Loucy (cell line): ENCODE measurements around the gene LCA5.

Source experiments
- H2AFZ ChIP-seq: fragments of 200-600 bp; sonication (generic); 2 replicates; pipeline ENCODE4 v1.6.0; 2016; ENCODE audit warnings: antibody characterized with exemption, mild to moderate bottlenecking, low read length, moderate library complexity
- H3F3A ChIP-seq: fragments of 200-600 bp; 2 replicates; pipeline ENCODE4 v1.6.0; 2016; ENCODE audit warnings: antibody characterized with exemption, low read depth, mild to moderate bottlenecking
- H3K27me3 ChIP-seq: fragments of 200-600 bp; sonication (generic); 2 replicates; pipeline ENCODE4 v1.6.1; 2014; ENCODE audit warnings: low read length, mild to moderate bottlenecking; ENCODE audit not compliant: insufficient read depth, poor library complexity, severe bottlenecking
- H3K36me3 ChIP-seq: fragments of 200-600 bp; sonication (generic); 2 replicates; pipeline ENCODE4 v1.6.1; 2016; ENCODE audit warnings: low read length; ENCODE audit not compliant: insufficient read depth
- H3K4me1 ChIP-seq: fragments of 200-600 bp; sonication (generic); 2 replicates; pipeline ENCODE4 v1.5.1; 2014; ENCODE audit warnings: low read length, mild to moderate bottlenecking; ENCODE audit not compliant: insufficient read depth, poor library complexity, severe bottlenecking
- H3K4me2 ChIP-seq: fragments of 200-600 bp; sonication (generic); 2 replicates; pipeline ENCODE4 v1.6.0; 2014; ENCODE audit warnings: antibody characterized with exemption, low read length, low read depth, mild to moderate bottlenecking; ENCODE audit not compliant: poor library complexity, severe bottlenecking
- H3K4me3 ChIP-seq: fragments of 200-600 bp; sonication (generic); 2 replicates; pipeline ENCODE4 v1.5.1; 2014; ENCODE audit warnings: low read length, mild to moderate bottlenecking, mixed read lengths; ENCODE audit not compliant: poor library complexity, severe bottlenecking
- H3K79me2 ChIP-seq: fragments of 200-600 bp; sonication (generic); 2 replicates; pipeline ENCODE4 v1.6.1; 2014; ENCODE audit warnings: low read length; ENCODE audit not compliant: insufficient read depth
- H3K9ac ChIP-seq: fragments of 200-600 bp; sonication (generic); 2 replicates; pipeline ENCODE4 v1.6.0; 2014; ENCODE audit warnings: mild to moderate bottlenecking, low read depth, low read length, moderate library complexity; ENCODE audit not compliant: poor library complexity, severe bottlenecking
- H3K9me2 ChIP-seq: fragments of 200-600 bp; sonication (generic); replicated peaks from 2 replicates; pipeline ENCODE4 v1.6.1; 2016; ENCODE audit warnings: low read depth, low read length, mixed read lengths
- H3K9me3 ChIP-seq: fragments of 200-600 bp; sonication (generic); 2 replicates; pipeline ENCODE4 v1.6.1; 2014; ENCODE audit warnings: mild to moderate bottlenecking, antibody characterized with exemption, low read length, low read depth; ENCODE audit not compliant: insufficient read depth
- H4K20me1 ChIP-seq: fragments of 200-600 bp; sonication (generic); 2 replicates; pipeline ENCODE4 v1.6.0; 2014; ENCODE audit warnings: antibody characterized with exemption, low read length, mild to moderate bottlenecking; ENCODE audit not compliant: insufficient read depth, poor library complexity, severe bottlenecking
- CTCF ChIP-seq: fragments of 200-600 bp; sonication (generic); conservative IDR thresholded peaks from 2 replicates; pipeline ENCODE4 v1.5.1; 2014; ENCODE audit warnings: mild to moderate bottlenecking, antibody characterized with exemption, low read length
- EZH2phosphoT487 ChIP-seq: fragments of 200-600 bp; IDR thresholded peaks from 2 replicates; pipeline ENCODE4 v1.6.1; 2018; ENCODE audit warnings: antibody characterized with exemption, mild to moderate bottlenecking, moderate library complexity, borderline replicate concordance

LCA5 gene

GRCh38 chr6:79463621-79464050 lies 73.6 kb downstream of the LCA5 start:
- no peaks in the 10 kb centered on the region for H3K9me3 ChIP-seq
- H3K4me3 ChIP-seq = no peak overlapping the region
- H3K9me2 ChIP-seq = no peaks in the 10 kb centered on the region
- H3K36me3 ChIP-seq = no peaks in the 10 kb centered on the region
- no peaks in the 10 kb centered on the region for H3K79me2 ChIP-seq
- no peak overlapping the region for H3K9ac ChIP-seq
- no peaks in the 10 kb centered on the region for H3K4me1 ChIP-seq
- no peaks in the 10 kb centered on the region for H3F3A ChIP-seq
- TF ChIP-seq CTCF = no peak
- TF ChIP-seq EZH2phosphoT487 = no peak
- H3K27me3 ChIP-seq = no peaks in the 10 kb centered on the region
- no peak overlapping the region for H2AFZ ChIP-seq
- H3K4me2 ChIP-seq = no peak overlapping the region
- no peaks in the 10 kb centered on the region for H4K20me1 ChIP-seq

GRCh38 chr6:79461205-79461604 lies 76.0 kb downstream of the LCA5 start:
- no peak for TF ChIP-seq CTCF
- no peak for TF ChIP-seq EZH2phosphoT487
- Histone ChIP-seq H3K4me1 (no peaks in the 10 kb centered on the region), H3K9ac (no peak overlapping the region), H3K4me3 (no peak overlapping the region), H4K20me1 (no peaks in the 10 kb centered on the region), H3K9me3 (no peaks in the 10 kb centered on the region), H3K4me2 (no peak overlapping the region), H3K27me3 (no peaks in the 10 kb centered on the region), H3F3A (no peaks in the 10 kb centered on the region), H2AFZ (no peak overlapping the region), H3K36me3 (no peaks in the 10 kb centered on the region), H3K79me2 (no peaks in the 10 kb centered on the region), H3K9me2 (no peaks in the 10 kb centered on the region)

GRCh38 chr6:79455446-79455845 lies 81.8 kb downstream of the LCA5 start:
- Histone ChIP-seq H3K4me1 (no peaks in the 10 kb centered on the region), H3F3A (no peaks in the 10 kb centered on the region), H3K79me2 (no peaks in the 10 kb centered on the region), H3K9me3 (no peaks in the 10 kb centered on the region), H3K36me3 (no peaks in the 10 kb centered on the region), H3K4me3 (no peak overlapping the region), H2AFZ (no peak overlapping the region), H3K9ac (no peak overlapping the region), H3K27me3 (no peaks in the 10 kb centered on the region), H3K9me2 (no peaks in the 10 kb centered on the region), H3K4me2 (no peak overlapping the region), H4K20me1 (no peaks in the 10 kb centered on the region)
- no peak for TF ChIP-seq CTCF
- no peak for TF ChIP-seq EZH2phosphoT487
